ENCODE data around the gene FCHO2.

FCHO2 gene

DNA sequence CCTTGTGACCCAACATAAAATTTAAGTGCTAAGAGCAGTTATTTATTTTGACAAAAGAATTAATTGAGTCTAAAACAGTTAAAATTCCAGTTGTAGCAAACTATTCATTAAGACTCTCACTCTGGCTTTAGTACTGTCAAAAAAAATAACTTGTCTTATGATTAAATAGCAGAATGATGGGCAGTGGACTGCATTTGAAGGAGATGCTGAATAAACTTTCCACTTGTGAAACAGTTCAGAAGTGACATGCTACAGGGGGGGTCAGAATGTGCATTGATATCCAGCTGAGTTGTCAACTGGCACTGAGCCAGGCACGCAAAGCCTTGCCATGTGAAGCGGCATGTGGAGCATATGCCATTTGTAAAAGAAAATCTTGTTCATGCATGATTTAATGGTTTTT, 76.0 kb downstream of the FCHO2 start:
- peak; percentile 1 for DNase-seq

DNA sequence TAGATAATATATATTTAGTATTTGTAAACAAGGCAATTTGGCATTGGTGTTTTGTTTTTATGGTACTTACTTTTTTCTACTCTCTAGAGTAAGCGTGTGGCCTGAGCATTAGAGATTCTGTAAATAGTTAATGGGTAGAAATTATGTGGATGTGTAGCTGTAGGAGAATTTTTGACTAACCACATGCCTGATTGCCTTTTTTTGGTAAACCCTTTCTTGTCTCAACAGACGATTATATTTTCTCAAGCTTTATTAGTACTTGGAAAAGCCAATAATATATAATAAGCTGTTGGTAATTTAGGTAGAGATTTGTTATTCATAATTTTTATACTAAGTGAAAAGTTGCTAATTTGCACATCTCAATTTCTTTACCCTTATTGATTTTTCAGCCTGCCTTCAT, 76.8 kb downstream of the FCHO2 start:
- no peak for DNase-seq

DNA sequence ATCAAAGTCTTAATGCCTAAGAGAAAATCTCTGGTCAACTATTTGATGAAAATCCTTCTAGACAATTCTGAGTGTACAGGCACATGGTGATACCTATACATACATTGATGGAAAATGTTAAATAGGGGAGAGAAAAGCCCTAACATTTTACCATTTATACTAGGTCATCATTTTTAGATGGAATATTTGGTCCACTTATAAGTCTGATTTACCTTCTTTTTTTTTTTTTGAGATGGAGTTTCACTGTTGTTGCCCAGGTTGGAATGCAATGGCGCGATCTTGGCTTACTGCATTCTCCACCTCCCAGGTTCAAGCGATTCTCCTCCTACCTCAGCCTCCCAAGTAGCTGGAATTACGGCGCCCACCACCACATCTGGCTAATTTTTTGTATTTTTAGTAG, 81.7 kb downstream of the FCHO2 start:
- DNase-seq: no peak

DNA sequence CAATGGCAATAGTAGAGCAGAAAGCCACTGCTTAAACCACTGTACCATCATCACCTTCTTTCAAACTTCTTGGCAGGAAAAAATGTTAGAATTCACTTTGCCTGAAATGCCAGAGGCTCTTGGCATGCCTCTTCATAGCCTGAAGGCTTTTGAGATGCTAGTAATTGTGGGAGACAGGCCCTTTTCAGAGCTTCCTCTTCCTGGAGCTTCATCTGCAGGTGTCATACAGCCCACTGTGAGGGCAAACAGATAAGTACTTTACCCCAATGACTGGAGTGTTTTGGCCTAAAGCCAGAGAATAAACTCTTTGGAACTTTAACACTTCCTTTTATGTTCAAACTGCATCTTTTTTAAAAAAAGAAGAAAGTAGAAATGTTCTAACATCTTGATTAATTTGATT, 83.2 kb downstream of the FCHO2 start:
- DNase-seq: no peak

DNA sequence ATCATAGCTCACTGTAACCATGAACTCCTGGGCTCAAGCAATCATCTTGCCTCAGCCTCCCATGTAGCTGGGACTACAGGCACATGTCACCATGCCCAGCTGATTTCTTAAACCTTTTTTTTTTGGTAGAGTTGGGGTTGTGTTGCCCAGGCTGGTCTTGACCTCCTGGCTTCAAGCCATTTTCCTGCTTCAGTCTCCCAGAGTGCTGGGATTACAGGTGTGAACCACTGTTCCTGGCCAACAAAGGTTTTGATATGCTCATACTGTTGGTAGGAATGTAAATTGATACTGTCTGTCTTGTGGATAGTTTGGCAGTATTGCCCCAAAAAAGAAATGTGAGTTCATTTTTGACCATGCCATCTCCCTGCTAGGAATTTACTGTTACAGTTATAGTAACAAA, 87.2 kb downstream of the FCHO2 start:
- DNase-seq: no peak

DNA sequence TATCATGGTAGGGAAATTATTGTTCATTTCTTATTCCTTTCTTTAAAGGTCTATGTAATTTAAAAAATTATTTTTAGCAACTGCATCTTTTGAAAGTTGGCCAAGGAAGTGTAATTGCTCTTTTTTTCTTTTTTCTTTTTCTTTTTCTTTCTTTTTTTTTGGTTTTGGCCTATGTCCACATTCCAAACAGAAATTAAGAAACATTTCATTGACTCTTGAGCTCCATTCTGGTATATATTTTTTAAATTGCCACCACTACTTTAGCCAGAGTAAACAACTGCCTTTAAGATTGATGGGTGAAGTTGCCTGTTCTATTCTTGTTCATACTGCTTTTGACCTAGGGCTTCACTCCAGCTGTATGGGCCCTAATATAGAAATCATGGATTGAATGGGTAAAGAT, 88.7 kb downstream of the FCHO2 start:
- no peak for DNase-seq

DNA sequence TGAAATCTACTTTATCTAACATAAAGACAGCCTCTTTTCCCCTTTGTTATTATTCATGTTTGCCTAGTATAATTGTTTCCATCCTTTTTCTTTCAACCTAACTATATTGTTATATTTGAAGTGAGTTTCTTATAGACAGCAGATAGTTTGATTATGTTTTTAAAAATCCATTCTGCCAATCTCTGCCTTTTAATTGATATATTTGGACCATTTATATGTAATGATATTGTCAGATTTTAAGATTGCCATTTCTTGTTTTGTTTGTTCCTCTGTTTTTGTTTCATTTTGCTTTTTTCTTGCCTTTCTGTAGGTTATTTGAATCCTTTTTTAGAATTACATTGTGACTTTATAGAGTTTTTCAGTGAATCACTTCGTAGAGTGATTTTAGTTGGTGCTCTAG, 89.8 kb downstream of the FCHO2 start:
- no peak for DNase-seq

DNA sequence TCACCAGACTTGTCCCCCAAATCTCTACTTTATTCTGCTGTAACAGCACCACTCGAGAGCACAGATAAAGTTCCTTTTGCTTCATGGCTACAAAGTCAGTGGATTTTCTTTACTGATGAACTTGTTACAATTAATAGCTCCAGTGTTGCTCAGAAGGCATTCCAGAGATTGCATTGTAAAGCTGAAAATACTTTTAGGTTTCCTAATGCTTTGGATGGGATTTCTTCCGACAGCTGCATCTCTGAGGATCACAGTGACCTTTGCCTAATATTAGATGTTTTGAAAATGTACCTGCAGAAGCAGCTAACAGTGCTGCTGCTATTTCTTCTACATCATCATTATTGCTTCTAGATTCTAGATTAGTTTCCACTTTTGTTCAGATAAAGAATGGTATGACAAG, 105.8 kb downstream of the FCHO2 start:
- DNase-seq: no peak

DNA sequence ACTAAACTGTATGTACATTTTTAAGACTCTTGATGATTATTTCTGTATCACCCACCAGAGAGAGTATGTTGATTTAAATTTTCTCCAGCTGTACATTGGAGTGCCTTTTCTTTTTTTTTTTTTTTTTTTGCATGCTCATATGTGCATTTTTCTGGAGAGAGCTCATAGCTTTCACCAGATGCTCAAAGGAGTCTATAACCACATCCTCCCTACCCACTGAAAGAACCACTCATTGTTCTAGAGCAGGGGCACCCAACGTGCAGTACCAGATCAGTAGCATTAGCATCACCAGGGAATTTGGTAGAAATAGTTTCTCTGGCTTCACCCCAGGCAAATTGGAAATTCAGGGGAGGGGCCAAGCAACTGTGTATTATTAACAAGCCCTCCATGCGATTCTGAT, 110.6 kb downstream of the FCHO2 start:
- DNase-seq: no peak

DNA sequence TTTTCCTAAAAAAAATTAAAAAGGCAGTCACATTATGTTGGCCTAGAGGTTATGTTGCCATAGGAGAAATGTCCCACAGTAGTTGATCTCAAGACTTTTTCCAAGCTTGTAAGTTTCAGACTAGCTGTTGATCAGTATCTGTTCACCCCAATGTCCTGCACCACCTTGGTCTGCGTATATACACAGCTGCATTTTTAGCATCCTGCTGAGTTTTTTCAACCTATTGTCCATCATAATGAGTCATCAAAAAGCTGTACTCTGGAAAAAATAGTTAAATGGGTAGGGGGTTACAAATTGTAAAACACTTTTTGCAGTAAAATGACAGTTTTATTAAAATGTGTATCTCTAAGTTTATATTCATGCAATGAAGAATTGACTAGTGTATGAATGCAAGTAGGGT, 111.4 kb downstream of the FCHO2 start:
- DNase-seq: no peak

DNA sequence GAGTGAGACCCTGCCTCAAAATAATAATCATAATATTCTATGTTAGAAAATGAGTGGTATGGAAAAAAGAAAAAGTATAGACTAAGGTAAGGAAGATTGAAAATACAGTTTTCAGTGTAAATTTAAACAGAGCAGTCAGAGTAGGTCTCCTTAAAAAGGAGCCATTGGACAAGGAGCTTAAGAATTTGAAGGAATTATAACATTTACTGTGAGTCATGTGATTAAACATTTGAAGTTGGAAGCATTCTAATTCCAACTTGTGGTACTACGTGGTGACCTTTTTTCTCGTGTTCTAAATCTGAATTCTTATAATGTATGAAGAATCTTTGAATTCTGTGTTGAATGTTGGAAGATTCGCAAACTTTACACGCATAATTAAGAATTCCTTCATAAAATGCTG, 125.3 kb downstream of the FCHO2 start:
- no peak for DNase-seq

DNA sequence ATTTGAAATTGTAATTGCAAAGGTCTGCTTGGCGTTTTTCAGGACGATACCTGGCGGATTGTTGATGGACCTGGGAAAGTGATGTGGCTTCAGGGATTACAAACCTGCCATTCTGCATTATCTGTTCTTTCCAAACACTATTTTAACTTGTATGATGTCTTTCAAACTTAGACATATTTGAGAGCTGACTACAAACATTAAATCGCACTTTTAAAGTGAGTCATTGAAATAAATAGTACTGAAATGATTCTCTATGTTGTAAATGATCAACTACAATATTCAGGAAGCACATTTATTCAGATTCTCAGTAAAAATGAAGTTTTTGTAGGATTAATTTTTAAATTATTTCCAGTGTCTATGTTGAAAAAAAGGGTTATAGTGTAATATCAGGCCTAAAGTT, 132.2 kb downstream of the FCHO2 start:
- no peak for DNase-seq

DNA sequence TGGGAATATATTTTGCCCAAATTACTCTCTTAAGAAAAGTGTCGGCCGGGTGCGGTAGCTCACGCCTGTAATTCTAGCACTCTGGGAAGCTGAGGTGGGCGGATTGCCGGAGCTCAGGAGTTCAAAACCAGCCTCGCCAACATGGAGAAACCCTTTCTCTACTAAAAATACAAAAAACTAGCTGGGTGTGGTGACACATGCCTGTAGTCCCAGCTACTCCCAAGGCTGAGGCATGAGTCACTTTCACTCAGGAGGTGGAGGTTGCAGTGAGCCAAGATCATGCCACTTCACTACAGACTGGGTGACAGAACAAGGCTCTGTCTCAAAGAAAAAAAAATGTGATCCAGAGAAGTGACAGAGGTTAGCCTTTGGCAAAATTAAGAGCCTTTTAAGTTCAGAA, 138.1 kb downstream of the FCHO2 start:
- DNase-seq: no peak

DNA sequence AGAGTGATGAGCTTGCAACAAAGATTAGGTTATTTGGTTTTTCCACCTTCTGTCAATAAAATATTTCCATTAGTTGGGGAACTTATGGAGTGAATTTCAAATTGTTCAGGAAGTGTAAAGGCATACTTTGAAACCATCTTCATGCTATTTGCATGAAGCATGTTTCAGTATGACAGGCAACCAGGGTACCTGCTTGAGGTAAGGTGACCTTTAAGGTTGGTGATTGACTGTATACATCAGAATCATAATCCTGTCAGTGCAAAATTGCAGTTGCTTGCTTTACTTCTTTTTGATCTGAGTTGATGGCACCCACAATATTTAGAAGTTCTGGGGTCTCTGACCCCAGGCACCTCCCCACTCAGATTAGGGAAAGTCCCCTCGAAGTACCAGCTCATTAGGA, 138.6 kb downstream of the FCHO2 start:
- no peak for DNase-seq

DNA sequence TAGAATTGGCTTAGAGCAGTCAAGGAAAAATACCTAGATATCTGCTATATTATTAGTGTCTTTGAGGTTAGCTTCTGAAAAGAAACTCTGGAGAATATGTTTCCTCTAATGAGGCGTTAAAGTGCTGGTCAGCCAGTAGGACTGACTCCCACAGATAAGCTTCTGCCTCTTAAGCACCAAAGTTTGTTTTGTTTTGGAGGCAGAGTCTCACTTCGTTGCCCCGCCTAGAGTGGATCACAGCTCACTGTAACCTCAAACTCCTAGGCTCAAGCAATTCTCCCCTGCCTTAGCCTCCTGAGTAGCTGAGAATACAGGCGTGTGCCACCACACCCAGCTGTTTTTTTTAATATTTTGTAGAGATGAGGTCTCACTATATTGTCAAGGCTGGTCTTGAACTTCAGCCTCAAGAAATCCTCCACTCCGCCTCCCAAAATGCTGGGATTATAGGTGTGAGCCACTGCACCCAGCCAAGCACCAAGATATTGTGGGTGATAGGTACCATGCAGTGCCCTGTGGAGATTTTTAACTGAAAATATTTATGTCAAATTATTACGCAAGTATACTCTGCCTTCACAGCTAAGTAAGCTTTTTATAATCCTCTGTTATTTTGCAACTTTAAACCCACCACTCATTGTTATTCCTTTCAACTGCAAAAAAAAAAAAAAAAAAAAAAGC, 139.9 kb downstream of the FCHO2 start:
- no peak for DNase-seq

DNA sequence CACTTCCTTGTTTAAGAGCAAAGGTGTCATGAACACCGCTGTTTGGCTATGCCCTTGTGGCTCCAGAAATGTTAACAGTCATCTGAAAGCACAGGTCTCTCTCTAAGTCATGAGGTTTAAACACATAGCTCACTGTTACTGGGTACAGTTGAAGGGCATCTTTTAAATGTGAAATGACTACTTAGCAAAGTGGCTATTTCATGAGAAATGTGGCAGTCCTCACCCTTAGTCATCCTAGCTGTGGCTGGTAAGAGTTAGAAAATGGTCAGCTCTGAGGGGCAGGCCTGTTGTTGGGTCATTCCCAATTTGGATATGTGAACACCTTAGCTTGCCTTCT, 140.4 kb downstream of the FCHO2 start:
- DNase-seq: no peak

DNA sequence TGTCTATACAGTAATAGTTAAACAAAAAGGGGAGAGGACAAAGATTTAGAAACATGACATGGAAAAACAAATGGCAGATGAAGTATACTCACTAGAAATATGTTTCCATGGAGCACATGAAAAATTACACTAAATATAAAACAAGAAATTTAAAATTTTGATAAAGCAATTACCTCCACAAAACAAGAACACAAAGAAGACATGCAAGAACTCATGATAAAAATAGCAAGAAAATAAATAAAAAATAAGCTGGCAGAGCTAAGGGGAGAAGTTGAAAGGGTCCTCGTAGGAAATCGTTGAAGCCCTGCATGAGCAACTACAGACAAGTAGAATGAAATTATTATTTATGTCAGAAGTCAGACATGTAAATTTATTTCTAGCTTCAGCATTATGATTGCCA, 141.9 kb downstream of the FCHO2 start:
- DNase-seq: no peak

DNA sequence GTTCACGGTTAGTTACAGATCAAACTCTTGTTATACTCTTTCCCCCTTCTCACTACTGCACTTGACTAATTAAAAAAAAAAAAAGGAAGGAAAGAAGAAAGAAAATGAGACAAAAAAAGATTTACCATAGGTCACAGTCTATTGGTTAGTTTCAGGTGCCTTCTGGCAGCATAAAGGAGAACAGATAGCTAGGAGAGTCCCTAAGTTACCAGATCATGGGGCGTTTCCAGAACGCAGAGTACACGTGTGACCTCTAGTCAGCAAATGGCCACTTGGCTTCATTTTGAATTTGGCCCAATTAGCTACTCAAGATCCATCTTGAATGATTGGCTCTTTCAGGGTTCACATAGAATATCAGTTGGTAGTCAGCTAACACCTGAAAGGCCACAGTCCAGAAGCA, 144.3 kb downstream of the FCHO2 start:
- no peak for DNase-seq

DNA sequence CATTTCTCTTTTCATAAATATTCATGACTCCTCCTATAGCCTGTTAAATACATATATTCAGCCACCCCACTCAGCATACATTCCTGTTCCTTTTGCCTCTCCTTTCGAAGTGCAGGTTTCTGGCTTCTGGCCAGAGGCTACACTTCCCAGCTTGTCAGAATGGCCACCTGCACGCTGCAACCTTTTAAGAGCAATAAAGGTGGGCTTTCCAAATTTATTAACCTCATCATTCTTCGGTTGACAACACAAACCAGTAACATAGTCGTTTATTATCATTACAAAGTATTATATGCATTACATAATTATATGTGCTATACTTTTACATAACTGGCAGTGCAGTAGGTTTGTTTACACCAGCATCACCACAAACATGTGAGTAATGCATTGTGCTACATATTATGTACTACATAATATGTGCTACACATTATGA, 148.0 kb downstream of the FCHO2 start:
- no peak for DNase-seq

DNA sequence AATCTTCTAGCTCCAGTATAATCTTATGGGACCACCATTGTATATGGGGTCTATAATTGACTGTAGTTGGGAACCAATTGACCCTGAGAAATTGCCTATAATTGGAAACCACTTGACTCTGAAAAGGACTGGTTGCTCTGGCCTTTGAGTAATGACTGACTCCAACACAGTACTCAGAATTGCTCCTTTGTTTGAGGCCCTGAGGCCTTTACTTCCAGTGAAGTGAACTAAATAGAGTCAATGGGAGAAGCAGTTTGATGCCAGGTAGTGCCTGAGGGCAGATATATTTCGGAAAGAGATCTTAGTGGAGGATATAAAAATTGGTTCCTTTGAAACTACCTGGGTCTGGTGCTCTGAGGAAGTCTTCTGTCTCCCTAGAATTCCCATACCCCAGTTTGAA, 148.5 kb downstream of the FCHO2 start:
- no peak for DNase-seq

DNA sequence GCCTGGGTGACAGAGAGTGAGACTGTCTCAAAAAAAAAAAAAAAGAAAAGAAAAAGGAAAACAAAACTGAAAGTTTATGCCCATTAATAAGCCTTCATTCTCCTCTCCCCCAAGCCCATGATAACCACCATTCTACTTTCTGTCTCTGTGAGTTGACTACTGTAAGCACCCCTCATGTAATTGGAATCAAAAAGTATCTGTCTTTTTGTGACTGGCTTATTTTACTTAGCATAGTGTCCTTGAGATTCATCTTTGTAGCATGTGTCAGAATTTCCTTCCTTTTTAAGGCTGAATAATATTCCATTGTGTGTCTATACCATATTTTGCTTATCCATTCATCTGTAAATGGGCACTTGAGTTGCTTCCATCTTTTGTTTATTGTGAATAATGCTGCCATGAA, 150.5 kb downstream of the FCHO2 start:
- no peak for DNase-seq

DNA sequence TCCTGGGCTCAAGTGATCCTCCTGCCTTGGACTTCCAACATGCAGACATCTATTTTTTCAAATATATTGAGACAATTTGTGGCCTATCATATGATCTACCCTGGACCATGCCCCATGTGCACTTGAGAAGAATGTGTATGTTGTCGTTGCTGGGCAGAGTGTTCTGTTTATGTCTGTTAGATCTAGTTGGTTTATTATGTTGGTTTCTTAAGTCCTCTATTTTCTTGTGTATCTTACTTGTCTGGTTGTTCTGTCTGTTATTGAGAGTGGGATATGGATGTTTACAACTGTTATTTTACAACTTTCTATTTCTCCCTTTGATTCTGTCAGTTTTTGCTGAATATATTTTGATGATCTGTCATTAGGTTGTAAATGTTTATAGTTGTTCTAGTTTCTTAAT, 154.3 kb downstream of the FCHO2 start:
- no peak for DNase-seq

DNA sequence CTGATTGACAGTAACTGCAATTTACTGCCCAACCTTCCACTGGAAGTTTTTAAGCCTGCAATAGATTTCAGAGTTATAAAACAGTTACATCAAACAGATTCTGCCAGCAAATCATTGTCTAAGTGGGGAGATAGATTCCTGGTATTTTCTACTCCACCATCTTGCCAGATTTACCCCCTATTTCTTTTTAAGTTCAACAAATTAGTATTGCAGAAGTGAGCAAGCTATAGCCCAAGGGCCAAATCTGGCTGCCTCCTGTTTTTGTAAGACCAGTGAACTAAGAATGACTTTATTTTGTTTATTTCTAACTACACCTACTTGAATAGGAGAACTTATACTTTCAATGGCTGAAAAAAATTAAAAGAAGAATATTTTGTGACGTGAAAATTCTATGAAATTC, 155.7 kb downstream of the FCHO2 start:
- no peak for DNase-seq

DNA sequence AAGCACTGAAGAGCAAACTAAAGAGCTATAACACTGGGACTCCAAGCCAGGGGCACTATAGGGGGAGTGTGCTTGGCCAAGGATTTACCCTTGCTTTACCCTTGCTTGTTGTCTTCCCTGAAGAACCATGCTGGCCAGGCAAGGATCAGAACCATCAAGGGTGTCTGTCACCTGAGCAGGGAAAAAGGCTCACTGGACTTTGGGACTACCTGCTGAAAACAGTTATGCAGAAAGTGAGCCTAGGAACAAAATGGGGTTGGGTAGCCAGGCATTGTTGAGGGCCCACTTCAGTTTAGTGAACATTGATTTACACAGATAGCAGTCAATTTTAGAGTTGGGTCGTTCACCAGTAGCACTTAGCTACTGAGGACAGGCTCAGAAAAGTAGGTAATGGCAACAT, 156.5 kb downstream of the FCHO2 start:
- no peak for DNase-seq

DNA sequence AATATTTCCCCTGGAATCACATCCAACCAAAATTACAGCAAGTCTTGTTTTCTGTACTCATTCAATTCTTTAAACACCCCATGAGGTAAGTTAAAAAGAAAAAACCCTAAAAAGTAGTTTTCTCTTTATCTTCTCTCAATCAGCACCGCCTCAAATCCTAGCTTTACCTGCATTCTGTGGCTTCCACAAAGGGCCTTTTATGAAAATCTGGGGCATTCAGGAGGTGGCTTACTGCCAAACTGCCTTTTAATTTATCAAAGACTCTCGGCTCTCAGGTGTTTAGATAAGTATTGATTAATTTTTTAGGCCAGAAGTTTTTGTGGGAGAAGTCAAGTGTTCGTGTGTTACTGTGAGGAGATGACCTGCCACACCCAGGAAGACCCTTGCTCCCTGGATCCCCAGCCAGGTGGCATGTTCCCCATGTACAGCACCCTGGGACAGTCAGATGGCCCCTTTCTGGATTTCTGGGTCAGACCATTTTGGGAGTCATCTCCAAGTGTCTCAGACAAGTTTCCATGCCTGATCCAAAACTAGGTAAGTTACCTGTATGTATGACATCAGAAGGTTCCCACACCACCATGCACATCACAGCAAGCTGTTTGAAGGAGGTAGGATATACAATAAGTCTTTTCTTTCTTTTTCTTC, 158.3 kb downstream of the FCHO2 start:
- DNase-seq: no peak

Measured in NCI-H524 treated with DMSO at 0.1 percent for 48 hours (cell line).